NCI-H2081 treated with DMSO at 0.1 percent for 48 hours (cell line): ENCODE data around the gene TECTB.

ENCODE experiments used
- DNase-seq: peaks from one replicate; lab custom pipeline; 2025; lab: John Stamatoyannopoulos, UW

Gene TECTB

DNA sequence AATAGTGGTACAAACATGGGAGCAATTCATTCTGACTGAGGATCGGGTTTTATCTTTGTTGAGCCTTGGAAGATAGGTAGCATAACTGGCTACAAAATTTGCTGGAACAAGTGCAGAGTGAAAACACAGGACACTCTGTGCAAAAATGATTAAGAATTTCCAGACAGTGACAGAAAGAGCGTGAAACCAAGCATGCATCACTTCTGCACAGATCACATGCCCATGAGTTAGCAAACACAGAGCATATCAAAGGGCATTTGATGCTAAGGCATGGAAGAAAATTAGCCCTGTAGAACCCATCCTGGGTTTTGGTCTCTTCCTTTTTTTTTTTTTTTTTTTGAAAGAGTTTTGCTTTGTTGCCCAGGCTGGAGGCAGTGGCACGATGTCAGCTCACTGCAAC lies 28.3 kb downstream of the TECTB start:
- no peak for DNase-seq

GRCh38 chr10:112313234-112313633 lies 30.0 kb downstream of the TECTB start:
- no peak for DNase-seq

DNA sequence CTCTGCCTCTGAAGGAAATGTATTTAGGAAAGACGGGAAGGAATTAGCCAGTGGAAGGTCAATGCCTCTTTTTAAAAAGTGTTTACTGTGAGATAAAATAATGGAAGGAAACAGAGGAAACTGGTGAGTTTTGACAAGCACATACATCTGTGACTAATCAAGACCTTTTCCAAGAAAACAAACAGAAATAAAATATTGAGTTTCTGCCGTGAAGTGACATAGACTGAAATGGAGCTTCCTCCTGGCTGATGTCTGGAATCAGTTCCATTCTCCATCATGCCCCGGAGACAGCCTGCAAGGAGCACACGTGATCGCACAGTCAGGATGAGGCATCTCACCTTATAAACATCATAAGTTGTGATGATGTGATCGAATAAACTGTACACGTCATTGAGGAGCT lies 30.7 kb downstream of the TECTB start:
- DNase-seq = no peak

DNA sequence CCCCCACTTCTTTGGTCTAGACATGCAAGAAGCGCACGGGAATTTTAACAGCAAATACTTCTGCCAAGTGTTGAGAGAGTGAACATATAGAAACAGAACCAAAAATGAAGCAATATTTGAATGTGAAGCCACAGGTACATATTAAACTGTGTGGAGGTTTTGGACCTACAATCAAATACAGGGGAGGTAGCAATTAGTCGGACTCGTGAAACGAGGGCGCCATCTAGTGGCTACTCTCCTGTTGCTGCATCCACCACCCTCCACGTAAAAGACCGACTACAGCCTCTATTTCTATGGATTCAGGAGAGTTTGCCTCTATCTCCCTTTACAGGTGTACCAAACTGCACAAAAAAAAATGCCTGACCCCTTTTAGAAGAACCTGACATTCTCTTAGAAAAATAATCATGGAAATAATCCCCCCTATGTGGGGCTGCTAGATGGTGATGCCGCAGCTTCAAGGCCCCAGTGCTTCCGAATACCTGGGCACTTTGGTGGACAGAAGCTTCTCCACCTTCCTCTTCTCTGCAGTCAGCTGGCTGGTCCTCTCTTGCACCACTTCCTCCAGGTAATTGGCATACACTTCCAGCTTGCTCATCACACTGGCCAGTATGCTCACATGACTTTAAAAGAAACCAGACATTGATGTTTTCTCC lies 31.7 kb downstream of the TECTB start:
- DNase-seq = no peak

DNA sequence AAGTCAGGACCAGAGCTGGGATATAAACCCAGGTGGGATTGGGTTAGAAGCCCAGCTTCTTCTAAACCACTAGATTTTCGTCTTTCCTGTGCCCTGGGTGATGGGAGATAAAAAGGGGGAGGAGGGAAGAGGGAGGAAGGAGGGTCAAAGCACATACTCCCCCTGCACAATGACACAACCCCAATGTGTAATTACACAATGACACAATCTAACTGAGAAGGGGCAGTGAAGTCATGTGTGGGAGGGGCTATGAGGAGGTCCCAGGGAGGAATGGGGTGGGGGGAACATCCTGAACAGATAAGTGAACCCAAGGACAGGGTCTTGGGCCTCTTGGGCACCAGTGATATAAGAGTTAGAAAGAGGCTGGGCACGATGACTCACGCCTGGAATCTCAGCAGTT lies 44.5 kb downstream of the TECTB start:
- no peak for DNase-seq

GRCh38 chr10:112330162-112330561 lies 47.0 kb downstream of the TECTB start:
- DNase-seq = no peak

GRCh38 chr10:112330607-112331160 lies 47.5 kb downstream of the TECTB start:
- no peak for DNase-seq

DNA sequence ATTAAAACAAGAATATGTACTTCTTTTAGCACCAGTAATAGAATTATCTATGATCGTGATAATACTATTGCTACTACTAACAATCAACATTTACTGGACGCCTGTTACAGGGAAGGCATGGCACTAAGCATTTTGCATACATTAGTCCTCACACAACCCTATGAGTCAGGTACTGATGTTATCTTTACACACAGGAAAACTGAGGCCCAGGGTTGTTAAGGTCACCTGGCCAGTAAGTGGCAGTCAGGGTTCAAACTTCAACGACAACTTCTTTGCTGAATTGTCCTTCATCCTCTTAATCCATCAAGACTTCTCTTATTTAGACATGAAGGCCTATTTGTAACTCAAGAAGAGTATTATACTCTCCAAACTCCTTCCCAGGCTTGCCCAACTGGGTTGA lies 48.8 kb downstream of the TECTB start:
- no peak for DNase-seq

DNA sequence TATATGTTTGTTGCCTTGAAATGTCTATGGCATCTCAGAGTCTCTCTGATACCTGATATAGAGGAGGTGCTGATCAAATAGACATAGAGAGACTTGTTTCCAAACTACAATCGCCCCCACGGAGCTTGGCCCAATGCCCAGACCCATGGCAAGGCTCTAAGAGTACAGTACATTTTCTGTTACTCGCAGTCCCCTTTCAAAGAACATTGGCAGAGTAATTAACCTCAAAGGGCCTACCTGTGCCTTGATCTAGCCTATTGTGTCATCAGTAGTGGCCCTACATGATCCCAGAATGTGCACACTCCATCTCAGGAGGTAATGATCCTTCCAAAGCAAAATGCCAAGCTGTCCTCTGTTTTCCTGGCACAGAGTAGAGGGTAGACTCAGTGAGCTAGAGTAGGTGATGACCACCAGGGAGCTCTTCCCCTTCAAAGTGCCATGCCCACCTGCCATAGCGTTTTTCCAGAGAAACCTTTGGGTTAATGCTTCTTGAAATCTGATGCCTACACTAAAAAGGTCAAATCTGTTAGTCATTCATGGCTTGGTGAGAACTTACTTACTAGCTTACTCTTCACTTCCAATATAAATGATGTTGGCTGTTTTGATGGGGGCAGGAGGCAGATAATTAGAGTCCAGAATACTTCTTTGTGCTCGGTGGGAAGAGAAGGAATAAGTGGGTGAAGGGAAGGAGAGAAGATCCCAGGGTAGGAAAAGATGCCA lies 49.5 kb downstream of the TECTB start:
- no peak for DNase-seq

- DNase-seq = no peak
Observed at GRCh38 chr10:112333452-112333851, 50.3 kb downstream of the TECTB start.

DNA sequence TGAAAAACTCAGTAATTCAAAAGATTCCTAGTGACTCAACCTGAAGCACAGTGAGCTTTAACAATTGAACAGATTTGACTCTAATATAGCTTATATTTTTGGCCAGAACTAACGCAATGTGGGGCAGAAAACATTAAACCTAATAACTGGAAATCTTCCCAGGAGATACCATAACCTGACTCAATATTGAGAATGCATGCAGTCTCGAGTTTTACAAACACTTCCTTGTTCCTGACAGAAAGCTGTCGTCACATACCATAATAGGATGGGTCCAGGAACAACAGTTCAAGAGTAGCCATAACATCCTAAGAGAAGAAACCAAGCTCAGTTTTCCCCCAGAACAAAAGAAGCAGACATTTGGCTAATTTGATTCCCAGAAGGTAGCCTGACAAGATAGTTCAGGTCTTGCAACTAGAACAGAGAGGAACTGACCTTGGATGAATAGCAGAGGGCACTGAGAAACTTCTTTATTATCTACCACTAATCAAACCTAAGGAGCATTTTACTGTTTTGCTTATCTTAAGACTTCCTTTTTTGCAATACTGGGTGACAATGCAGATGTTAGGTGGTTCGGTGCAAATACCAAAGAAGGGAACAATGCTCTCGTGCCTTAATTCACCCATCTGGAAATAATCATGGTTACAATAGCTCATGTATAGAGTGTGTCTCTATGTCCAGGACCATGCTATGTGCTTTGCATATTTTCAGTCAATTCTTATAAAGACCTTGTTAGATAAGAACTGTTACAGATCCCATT lies 52.1 kb downstream of the TECTB start:
- no peak for DNase-seq

- DNase-seq = no peak
Observed at GRCh38 chr10:112335868-112336265, 52.7 kb downstream of the TECTB start.

DNA sequence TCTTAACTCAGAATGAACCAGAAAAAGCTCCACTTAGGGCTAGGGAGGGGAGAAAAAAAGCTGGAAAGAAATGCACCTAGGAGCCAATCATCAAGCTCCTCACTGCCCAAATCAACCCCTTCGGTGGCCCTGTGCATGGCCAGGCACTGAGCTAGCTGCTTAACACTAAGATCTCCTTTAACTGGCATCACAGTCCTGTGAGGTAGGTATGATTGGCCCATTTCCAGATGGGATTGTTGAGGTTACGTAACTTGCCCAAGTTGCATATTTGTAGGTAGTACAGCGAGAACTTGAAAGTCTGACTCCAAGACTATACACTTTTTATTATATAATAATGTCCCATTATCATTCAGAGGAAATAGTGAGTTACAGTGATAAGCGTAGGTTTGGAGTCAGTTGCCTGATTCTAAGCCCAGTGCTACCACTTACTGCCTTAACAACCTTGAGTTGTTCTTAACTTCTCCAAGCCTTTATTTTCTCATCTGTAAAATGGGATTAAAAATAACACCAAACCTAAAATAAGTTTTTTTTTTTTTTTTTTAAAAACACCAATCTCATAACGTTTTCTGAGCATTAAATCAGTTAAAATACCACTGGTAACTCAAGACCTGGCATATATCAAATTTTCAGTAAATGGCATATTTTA lies 53.5 kb downstream of the TECTB start:
- DNase-seq = no peak

DNA sequence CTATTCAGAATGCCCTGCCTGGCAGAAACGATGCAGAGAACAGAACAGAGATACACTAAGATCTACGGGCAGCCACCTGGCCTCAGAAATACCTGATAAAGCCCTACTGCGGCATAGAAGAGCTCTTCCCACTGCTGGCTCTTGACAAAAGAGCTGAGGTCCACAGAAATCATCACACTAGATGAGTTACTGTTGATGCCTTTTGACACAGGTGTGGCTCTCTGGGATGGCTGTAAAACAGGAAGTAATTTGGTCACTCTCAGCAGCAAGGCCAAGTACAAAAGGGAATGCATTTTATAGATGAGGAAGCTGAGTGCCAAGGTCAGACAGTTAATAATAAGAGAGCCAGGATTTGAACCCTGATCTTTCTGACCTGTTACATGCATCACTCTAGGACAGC lies 55.8 kb downstream of the TECTB start:
- DNase-seq = no peak

DNA sequence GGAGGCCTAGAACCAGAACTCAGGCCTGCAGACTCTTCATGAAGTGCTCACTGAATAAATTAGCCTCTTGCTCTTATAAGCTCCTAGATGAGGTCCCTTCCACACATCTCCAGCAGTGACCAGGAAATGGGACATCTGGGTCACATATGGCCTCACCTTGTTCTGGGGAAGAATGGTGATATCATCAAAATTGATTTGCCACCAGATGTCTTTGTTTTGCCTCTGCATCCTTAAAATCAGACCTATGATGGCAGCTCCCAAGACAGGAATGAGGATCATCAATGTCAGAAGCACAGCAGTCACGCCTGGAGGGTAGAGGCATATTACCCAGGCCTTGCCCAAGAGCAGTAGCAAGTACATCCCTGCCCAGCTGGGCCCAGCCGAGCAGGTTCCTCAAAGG lies 57.4 kb downstream of the TECTB start:
- DNase-seq = no peak

DNA sequence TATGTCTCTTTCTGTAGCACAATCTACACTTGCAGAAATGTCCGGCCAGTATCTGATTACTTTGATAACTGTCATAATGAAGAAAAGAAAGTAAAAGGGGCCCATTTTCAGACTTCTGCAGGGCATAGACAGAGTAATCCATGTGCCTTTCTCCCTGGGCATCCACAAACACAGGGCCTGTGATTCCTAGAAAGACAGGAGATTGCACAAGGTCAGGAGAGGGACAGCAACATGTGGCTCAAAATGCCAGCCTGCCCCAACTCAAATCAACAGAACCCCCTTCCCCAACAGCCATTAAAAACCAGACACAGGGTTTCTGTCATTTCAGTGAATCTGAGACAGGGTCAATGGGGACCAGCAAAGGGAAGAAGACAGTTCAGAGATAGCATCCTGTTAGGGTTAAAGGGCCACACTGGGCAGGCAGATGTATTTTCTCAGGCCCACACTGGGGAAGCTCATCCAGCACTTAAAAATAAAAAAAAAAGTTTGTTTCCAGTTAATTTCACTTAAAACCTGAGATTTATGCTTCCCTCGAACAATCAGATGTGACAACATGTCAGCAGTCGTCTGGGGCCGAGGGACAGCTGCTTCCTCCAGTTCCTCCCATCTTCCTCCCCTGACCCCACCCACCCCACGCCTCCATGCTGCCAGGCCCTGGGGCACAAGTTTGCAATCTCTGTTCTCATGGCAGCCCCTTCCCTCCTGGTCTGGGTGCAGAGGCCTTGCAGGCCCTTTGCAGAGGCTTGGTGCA lies 60.0 kb downstream of the TECTB start:
- no peak for DNase-seq

DNA sequence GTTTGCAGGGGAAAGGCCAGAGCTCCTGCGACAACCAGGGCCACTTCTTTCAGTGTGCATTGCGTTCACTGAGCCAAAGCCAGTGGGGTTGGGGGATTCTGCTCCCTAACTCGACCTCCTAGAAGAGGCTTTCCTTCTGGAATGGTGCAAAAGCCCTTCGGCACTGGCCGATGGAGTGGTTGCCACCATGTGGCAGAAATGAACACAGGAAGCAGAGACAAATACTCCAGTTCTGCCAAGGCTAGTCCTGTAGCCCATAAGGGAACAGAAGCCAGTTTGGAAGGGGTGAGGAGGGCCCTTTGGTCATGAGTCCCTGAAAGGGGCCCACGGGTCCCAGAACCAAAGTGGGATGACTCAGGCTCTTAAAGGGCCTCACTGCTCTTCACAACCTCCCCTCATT lies 61.1 kb downstream of the TECTB start:
- DNase-seq = no peak

DNA sequence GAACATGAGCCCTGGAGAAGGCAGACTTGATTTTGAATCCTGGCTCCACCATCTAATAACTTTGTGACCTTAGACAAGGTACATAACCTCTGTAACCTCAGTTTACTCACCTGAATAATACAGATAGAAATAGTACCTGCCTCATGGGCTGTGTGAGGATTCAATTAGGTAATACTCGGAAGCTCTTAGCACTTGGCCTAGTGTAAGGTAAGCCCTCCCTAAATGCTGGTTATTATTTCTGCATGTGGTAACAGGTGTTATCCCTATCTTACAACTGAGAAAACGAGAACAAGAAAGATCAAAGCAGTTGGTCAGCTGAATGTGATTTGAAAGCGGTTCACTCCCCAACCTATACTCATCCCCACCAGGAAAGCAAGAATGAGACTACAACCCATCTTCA lies 62.0 kb downstream of the TECTB start:
- no peak for DNase-seq

DNA sequence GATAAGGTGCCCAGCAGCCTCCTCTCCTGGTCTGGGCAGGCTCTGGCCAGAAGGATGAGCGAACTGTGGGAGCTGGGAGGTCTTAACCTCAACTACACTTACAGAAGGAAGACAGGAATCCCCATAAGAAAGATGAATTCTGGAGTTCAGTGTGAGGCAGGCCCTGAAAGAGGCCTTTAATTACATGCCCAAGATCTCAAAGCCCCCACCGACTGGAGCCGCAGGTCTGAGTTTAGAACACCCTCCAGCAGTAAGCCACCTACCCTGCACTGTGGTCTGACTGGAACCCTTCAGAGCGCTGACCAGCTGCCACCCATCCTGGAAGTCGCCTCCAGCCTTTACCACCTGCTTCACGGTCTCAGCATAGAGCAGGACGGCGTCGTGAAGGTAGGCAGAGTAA lies 62.5 kb downstream of the TECTB start:
- no peak for DNase-seq

DNA sequence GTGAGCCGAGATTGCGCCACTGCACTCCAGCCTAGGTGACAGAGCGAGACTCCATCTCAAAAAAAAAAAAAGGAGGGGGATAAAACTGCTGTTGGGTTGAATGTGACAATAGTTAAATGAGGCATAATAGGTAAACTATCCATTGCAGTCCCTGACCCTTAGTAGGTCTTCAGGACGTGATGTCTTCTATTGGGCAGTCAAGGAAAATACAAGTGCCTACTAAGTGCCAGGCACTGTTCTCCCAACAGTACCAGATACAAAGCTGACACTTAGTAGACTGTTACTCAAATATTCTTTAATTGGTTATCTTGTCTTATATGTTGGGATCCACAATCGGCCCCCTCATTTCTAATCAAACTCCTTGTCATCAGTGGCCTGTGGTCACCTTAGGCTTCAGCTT lies 63.6 kb downstream of the TECTB start:
- DNase-seq = no peak
